ENCODE results near the gene VCP.

Gene VCP

GRCh38 chr9:35072461-35073278 is at the start of gene VCP:
VCP (minus strand) TSS chr9:35072625; CDS start chr9:35072353, 272 bp downstream.
- FAIRE-seq = peak; percentile 98
- DNase-seq (ENCODE audit: insufficient read length, low spot score) = peak; percentile 88

- FAIRE-seq (peak; percentile 89), DNase-seq (ENCODE audit: insufficient read length, low spot score) (peak; percentile 71)
Observed at GRCh38 chr9:35116898-35117551, 44.6 kb upstream of the VCP start.

GRCh38 chr9:35116539-35116897 is 44.1 kb upstream of the VCP start:
- no peak for DNase-seq (ENCODE audit: insufficient read length, low spot score)
- FAIRE-seq = no peak

- FAIRE-seq = peak; percentile 96
- peak; percentile 82 for DNase-seq (ENCODE audit: insufficient read length, low spot score)
Observed at GRCh38 chr9:35115680-35116538, 43.5 kb upstream of the VCP start, which contains the start of gene ATOSB. ATOSB (minus strand) TSS chr9:35115862; CDS start chr9:35108274, 7,588 bp downstream.

GRCh38 chr9:35114840-35115628 is 42.6 kb upstream of the VCP start:
- DNase-seq (ENCODE audit: insufficient read length, low spot score) = no peak
- FAIRE-seq = peak; percentile 94

GRCh38 chr9:35114113-35114839 is 41.9 kb upstream of the VCP start:
- FAIRE-seq (peak; percentile 91), DNase-seq (ENCODE audit: insufficient read length, low spot score) (no peak)

- DNase-seq (ENCODE audit: insufficient read length, low spot score) (no peak), FAIRE-seq (no peak)
Observed at GRCh38 chr9:35112257-35113020, 40.0 kb upstream of the VCP start.

- DNase-seq (ENCODE audit: insufficient read length, low spot score) (peak; percentile 88), FAIRE-seq (peak; percentile 96)
Observed at GRCh38 chr9:35111001-35111933, 38.8 kb upstream of the VCP start.

- no peak for DNase-seq (ENCODE audit: insufficient read length, low spot score)
- no peak for FAIRE-seq
Observed at GRCh38 chr9:35110327-35110761, 37.9 kb upstream of the VCP start.

GRCh38 chr9:35108946-35109575 is 36.6 kb upstream of the VCP start:
- FAIRE-seq = no peak
- DNase-seq (ENCODE audit: insufficient read length, low spot score) = no peak

- FAIRE-seq = no peak
- no peak for DNase-seq (ENCODE audit: insufficient read length, low spot score)
Observed at GRCh38 chr9:35108461-35108860, 36.0 kb upstream of the VCP start.

- DNase-seq (ENCODE audit: insufficient read length, low spot score) (no peak), FAIRE-seq (no peak)
Observed at GRCh38 chr9:35107297-35108290, 35.2 kb upstream of the VCP start.

- DNase-seq (ENCODE audit: insufficient read length, low spot score) = no peak
- no peak for FAIRE-seq
Observed at GRCh38 chr9:35106343-35106730, 33.9 kb upstream of the VCP start.

- DNase-seq (ENCODE audit: insufficient read length, low spot score) (no peak), FAIRE-seq (no peak)
Observed at GRCh38 chr9:35105571-35106342, 33.3 kb upstream of the VCP start.

- no peak for DNase-seq (ENCODE audit: insufficient read length, low spot score)
- no peak for FAIRE-seq
Observed at GRCh38 chr9:35105126-35105525, 32.7 kb upstream of the VCP start.

Measured in GM19239 (cell line).